Kidney glomerular epithelial cell (primary cell): ENCODE measurements around the gene VIPAS39.
"Not testable (repeated sequence)": the region's sequence is repeated elsewhere in the genome, so short reads cannot be mapped to it uniquely, and the experiment has no call there.

Experiments
- DNase-seq: peaks from one replicate; lab custom pipeline; 2025; lab: John Stamatoyannopoulos, UW

Gene VIPAS39

DNA sequence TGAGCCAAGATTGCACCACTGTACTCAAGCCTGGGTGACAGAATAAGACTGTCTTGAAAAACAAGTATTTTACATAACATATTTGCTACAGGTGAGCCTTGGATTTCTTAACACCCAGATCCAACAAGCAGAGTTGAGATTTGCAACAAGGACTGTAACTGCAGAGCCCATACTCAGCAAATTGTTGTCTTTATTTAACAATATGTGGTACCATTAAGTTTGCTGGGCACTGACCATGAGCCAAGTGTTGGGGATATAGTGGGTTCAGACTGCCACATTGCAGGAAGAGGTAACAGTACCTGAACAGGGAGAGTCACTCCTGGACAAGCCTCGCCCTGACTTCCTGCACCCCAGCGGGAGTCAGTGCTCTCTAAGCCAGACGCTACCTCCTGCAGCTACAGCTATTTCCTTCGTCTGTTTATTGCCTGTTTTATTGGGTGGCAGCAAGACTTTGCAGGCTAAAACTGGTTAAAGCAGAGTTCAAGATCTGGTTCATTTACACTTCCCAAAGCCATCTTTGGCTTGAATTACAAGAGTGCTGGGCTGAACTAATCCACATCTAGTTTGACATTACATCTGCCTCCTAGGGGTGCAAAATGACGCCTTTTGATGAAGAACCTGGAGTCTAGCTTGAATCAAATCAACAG is 12.9 kb upstream of the VIPAS39 start:
- DNase-seq: no peak

DNA sequence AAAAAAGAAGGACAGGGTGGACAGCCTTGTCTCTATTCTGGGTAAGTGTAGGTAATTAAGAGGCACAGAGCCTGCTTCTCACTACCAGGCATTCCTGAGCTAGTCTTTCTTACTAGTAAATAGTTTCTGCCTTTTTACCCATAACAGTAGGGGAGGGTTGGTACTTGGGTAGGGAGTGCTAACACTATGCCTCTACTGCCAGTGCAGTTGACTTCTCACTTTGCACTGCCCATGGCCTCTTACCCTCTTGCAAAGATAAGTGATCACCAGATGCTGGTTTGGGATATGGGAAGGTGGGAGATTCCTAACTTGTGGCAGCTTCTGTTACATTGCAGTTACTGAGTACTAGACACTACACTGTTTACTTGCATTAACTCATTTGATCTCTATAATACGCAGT is 12.1 kb upstream of the VIPAS39 start:
- no peak for DNase-seq

DNA sequence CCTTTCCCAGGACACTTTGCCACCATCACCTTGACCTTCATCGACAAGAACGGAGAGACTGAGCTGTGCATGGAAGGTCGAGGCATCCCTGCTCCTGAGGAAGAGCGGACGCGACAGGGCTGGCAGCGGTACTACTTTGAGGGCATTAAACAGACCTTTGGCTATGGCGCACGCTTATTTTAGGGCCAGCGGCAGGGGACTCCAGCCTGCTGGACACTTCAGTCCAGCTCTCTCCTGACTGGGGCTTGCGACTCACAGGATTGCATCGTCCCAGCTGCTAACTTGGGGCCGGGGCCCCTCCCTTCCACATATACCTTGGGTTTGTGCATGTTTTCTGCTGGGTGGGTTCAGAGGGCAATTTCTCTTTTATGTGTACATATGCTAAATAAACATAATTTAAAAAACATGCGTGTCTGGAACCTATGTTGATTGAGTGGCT is 11.7 kb upstream of the VIPAS39 start:
- DNase-seq: no peak

DNA sequence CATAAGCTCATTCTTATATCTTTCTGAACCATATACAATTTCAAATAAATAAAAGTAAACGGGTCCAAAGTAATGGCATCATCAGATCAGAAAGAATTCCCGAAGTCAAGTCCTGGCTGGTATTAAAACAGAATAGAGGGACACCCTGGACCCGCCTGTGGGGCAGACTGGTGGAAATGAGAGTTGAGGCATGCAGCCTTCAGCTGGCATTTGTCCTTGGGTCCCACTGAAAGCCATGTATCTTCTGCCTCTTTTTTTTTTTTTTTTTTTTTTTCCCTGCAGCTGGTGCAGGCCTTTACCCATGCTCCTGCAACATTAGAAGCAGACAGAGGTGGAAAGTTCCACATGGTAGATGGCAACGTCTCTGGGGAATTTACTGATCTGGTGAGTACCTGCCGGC is 10.4 kb upstream of the VIPAS39 start:
- no peak for DNase-seq

DNA sequence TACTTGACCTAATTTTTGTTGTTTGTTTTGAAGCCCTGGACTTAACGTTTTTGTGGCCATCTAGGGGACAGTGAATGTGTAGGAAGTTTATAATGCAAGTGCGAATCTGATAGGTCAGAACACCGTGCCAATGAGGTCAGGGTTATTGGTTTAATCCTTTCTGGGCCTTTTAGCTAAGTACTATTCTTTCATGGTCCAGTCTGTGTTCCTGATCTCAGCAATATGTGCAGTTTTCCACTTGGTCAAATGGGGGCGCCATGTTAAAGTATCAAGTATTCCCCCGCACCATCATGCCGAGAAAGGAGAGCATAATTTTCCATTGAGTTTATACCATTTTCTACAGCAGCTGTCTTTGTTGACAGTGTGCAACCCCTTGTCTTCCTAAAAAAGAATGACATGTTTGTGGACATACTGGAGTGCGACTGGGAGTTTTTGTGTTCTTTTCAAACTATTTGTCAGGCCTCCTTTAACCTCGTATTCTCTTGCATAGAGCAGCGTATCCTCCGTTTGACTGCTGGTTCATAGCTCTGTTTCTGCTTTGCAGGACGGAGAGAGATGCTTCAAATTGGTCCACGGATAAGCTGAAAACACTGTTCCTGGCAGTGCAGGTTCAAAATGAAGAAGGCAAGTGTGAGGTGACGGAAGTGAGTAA is 1.8 kb upstream of the VIPAS39 start:
- DNase-seq: peak; percentile 78

DNA sequence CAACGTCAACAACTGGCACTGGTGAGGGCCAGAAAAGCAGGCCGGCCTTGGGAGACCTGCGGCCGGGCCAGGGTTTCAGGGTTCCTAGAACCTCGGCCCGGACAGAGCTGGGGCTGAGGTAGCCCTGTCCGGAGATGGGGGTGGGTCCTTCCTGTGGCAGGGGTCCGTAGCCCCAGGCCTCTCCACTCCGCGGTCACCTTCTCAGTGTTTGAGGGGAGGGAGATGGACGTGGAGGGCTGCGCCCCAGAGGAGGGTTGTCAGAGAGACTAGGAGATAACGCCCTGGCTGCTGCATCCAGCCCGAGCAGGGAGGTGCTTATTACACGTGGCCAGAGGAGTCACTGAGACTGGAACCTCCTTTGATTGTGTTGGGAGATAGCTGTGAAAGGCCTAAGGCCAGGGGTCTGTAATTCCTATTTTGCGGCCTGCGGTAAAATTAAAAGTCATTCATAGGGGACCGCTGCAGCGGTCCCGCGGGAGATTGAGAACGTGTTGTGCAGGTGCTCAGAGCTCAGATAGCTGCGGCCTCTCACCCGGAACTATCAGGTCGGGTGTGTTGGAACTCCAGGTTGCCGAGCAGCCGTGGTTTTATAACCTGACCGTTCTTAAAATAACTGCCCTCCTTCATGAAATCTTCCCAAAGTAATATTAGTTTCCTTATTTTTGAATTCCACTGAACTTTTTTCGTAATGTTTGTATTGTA is 999 bp upstream of the VIPAS39 start:
- no peak for DNase-seq

DNA sequence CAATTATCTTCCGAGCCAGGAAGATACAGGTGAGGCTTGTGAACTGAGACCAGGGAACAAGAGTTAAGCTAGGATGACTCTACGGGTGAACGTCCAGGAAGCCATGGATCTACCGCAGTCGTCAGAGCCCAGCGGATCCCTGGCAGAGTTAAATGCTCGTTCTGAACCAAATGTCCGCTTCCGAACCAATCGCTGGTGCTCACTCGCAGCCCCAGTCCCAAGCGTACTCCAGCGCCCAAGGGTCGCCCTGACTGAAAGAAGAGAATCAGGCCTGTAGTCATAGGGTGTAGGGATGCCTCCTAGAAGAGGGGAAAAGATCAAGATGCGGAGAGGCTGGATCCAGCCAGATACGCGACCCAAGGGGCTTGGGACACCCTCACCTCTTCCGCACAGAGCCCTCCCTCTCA is 283 bp downstream of the VIPAS39 start:
- no peak for DNase-seq

DNA sequence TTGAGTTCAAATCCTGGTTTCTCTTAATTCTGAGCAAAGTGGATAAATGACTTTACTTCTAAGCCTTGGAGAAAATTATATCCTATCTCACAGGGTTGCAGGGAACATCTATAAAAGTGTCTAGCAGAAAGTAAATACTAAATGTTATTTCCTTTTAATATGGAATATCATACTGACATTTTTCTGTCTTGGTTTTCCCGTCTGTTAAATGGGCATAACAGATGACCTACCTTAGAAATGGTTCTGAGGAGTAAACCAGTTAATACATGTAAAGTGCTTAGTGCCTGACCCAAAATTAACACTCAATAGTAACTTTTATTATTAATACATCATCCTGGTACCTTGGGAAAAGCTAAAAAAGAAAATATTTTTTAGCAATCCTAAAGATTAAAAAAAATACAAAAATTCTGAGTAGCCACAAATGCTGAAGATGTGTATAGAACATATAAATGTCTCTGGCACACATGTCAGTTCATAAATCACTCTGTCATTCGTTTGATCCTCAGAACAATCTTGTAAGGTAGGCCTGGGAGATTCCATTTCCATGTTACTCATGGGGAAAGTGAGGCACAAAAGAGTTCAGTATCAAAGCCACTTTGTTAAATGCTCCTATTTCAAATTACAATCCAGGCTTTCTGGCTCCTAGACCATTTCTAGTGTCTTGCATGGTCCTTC is 1.3 kb downstream of the VIPAS39 start:
- DNase-seq: no peak

DNA sequence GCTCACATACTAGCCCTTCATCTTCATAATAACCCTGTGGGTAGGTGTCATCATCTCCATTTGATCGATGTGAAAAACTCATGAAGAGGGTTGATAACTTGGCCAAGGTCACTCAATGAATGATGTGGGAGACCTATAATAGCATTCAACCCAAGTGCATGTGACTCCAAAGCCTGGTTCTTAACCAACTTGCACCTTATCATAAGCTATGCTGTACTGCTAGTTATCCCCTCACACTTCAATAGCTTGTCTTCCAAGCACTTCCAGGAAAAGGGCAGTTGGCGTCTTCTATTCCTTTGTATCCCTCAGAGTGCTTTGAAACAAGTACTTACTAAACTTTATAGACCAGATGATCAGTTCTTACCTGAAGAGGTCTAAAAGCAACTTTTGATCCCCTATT is 15.2 kb downstream of the VIPAS39 start:
- DNase-seq: no peak

DNA sequence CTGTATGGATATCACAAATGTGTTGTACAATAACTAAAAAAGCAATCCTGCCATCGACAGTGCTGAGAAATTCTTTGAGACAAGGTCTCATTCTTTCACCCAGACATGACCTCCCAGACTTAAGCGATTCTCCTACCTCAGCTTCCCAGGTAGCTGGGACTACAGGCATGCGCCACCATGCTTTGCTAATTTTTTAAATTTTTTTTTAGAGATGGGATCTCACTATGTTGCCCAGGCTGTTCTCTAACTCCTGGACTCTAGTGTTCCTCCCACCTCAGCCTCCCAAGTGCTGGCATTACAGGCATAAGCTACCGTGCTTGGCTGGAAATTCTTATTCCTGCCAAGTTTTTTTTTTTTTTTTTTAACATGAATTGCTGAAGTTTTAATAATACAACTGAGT is 17.5 kb downstream of the VIPAS39 start:
- DNase-seq: no peak

DNA sequence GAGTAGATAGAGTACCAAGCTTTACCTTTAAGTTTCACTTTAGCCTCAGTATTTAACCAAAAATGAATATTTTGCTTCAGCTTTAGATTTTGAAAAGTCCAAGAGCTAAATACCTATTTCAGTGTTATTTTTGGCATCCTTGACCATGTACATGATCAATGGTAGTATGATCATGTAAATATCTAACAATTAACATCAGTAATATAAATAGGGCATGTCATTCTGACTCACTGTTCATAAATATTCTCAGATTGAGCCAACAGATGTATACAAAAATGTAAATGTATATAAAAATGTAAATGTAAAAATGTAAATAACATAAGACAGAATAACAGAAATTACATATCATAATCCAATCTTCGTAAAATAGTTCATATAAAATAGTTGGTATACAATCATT is 18.8 kb downstream of the VIPAS39 start:
- DNase-seq: no peak

DNA sequence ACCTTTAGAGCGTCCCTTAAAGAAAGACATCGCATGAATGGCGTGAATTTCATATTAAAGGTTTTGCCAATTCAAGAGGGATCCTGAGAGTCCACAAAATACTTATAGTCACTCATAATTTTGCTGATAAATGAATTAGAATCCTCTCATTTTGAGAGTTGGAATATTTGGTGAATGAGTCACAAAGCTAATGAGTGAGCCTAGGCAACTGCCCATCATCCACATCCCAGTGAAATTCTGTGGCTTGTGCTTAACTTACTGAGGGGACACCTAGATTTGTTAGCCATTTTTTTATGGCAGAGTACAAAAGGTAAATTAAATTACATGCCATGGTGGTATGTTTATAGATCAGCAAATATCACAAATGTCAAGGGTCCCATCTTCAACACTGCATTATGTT is 21.4 kb downstream of the VIPAS39 start:
- no peak for DNase-seq

DNA sequence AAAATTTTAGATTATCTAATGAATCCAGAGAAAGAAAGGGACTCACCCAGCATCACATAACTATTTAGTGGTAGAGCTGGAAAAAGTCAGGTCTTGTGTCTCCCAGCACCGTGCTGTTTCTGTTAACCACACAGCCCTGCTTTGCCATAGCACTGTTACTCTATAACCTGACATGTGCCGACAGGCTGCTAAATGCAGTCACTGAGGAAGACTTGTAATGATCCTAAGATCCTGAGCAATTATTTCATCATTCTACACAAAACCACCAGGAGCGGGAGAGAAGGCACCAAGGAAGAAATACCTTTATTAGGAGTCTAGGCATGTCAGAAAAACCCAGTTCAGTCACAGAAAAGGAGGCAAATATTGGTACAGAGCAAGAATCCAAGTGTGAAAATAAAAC is 31.0 kb downstream of the VIPAS39 start:
- DNase-seq: no peak

DNA sequence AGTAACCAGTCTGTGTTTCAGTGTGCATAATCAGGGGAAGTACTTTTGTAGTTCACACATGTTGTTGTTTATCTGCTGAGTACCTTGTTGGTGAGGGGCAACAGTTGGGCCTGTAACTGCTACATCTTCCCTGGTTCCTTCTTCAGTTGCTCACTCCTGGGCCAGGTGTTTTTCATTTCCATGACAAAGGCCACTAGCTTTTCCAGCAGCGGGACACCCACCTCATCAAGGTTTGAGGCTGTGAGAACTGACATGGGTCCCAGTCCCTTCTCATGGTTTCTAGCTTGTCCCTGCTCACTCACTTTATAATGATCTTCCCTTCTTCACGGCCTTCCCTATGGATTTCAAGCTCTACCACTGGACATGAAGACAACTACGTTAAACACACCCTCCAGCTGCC is 32.5 kb downstream of the VIPAS39 start:
- no peak for DNase-seq

DNA sequence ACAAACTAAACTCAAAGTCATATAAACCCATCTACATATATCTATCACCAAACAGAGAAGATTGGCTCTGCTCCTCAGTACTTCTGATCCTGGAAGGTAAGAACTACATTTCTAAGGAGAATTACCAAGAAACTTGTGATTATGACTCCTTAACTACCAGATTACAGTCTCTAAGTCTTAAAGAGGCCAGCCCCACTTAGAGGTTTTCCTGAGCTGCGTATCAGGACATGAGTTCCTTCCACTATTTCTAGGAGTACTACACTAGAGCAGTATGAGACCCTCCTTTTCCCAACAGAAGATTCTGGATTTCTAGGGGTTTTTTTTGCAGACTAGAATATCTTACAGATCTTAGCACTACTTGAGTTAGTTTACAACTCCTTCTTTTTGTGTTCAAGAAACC is 34.0 kb downstream of the VIPAS39 start, which contains the start of gene NOXRED1:
TSS of gene NOXRED1 (minus strand) at position 101 of the 400 bp plus-strand sequence. CDS start 634 bp downstream, outside the sequence.
- DNase-seq: no peak

DNA sequence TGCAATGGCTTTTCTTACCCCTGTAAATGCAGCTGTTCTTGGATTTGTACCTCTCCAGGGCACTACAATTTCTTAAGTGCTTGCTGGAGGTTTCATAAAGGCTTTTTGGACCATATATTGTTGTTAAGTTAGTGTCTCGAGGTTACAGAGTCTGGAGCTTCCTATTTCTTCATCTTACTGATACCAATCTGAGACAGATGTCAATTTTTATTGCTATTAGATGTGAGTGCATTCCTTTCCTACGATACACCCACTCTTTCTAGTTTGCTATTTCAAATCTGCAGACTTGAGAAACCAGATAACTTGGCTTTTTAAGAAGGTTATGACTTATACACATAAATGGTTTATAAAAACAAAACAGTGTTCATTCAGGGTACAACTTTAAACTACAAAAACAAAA is 36.2 kb downstream of the VIPAS39 start:
- no peak for DNase-seq

DNA sequence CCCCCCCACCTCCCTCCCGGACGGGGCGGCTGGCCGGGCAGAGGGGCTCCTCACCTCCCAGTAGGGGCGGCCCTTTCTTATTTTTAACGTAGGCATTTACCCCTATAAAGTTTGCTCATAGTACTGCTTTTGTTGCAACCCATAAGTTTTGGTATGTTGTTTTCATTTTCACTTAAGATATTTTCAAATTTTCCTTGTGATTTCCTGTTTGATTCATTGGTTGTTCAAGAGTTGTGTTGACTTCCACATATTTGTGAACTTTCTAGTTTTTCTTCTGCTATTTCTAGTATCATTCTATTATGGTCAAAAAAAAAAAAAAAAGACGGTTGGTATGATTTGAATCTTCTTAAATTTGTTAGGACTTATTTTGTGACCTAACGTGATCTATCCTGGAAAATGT is 40.6 kb downstream of the VIPAS39 start:
- DNase-seq: no peak

DNA sequence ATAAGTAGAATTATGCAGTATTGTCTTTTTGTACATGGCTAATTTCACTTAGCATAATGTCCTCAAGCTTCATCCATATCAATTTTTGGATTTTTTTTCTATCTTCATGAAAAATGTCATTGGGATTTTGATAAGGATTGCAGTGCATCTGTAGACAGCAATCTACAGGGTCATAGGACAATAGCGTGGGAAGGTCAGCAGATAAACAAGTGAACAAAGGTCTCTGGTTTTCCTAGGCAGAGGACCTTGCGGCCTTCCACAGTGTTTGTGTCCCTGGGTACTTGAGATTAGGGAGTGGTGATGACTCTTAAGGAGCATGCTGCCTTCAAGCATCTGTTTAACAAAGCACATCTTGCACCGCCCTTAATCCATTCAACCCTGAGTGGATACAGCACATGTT is 41.3 kb downstream of the VIPAS39 start:
- DNase-seq: not testable (repeated sequence)

DNA sequence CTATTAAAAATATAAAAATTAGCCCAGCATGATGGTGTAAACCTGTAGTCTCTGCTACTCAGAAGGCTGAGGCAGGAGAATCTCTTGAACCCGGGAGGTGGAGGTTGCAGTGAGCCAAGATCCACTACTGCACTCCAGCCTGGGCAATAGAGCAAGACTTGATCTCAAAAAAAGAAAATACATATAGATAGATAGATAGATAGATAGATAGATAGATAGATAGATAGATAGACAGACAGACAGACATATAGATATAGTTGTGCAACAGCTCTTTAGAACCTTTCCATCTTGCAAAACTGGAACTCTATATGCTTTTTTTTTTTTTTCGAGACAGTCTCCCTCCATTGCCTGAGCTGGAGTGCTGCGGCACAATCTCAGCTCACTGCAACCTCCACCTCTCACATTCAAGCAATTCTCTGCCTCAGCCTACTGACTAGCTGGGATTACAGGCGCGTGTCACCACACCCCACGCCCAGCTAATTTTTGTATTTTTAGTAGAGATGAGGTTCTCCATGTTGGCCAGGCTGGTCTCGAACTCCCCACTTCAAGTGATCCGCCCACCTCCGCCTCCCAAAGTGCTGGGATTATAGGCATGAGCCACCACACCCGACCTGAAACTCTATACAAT is 41.9 kb downstream of the VIPAS39 start:
- not testable (repeated sequence) for DNase-seq

DNA sequence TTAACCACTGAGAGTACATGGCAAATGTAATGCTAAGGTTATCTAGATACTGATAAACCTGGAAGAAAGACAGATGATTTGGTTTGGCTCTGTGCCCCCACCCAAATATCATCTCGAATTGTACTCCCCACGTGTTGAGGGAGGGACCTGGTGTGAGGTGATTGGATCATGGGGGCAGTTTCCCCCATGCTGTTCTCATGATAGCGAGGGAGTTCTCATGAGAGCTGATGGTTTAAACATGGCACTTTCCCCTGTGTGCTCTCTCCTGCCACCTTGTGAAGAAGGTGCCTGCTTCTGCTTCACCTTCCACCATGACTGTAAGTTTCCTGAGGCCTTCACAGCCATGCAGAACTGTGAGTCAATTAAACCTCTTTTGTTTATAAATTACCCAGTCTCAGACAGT is 48.3 kb downstream of the VIPAS39 start:
- DNase-seq: no peak

DNA sequence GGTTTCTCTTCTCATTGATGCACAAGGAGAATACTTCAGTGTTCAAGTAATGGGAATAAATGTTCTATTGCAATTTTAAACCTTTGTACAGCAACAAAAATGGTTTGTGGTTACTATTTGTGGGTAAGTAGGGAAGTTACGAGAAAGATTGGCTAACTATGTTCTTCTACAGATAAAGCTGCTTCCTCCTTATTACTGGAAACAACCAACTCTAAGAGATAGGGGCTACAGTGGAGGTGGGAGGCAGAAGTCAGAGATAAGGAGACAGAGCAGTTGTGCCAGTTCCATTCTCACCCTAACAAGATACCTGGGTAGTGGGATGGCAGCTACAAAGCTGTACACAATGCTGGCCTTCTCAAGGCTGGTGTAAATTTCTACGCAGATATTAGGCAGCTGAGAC is 50.2 kb downstream of the VIPAS39 start:
- DNase-seq: no peak

DNA sequence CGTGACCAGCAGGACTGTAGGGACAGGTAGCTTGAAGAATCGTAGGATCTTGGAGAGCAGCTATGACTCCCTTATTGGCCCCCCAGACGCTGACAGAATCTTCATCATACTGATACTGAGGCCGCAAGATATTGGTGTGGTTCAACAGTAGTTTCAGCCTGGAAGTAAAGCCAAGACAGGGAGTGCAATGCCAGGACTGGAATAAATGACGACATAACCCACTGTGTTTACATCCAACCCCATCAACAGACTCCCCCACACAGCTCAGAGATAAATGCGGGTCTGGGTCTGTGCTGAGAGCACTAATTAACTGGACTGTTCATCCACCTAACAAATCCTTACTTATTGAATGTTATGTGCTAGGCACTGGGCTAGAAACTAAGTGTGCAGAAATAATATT is 50.7 kb downstream of the VIPAS39 start:
- DNase-seq: no peak
